GM19452 (cell line): ENCODE data around the gene MYO9A.
A peak's percentile ranks its signal among the peaks of the same experiment; 100 is the strongest.

Experiments used
- ATAC-seq: cut with Tn5 transposase; IDR thresholded peaks from one replicate; pipeline ENCODE4 v1.9.1; 2021; ENCODE audit not compliant: unreplicated experiment

MYO9A gene, protein sequence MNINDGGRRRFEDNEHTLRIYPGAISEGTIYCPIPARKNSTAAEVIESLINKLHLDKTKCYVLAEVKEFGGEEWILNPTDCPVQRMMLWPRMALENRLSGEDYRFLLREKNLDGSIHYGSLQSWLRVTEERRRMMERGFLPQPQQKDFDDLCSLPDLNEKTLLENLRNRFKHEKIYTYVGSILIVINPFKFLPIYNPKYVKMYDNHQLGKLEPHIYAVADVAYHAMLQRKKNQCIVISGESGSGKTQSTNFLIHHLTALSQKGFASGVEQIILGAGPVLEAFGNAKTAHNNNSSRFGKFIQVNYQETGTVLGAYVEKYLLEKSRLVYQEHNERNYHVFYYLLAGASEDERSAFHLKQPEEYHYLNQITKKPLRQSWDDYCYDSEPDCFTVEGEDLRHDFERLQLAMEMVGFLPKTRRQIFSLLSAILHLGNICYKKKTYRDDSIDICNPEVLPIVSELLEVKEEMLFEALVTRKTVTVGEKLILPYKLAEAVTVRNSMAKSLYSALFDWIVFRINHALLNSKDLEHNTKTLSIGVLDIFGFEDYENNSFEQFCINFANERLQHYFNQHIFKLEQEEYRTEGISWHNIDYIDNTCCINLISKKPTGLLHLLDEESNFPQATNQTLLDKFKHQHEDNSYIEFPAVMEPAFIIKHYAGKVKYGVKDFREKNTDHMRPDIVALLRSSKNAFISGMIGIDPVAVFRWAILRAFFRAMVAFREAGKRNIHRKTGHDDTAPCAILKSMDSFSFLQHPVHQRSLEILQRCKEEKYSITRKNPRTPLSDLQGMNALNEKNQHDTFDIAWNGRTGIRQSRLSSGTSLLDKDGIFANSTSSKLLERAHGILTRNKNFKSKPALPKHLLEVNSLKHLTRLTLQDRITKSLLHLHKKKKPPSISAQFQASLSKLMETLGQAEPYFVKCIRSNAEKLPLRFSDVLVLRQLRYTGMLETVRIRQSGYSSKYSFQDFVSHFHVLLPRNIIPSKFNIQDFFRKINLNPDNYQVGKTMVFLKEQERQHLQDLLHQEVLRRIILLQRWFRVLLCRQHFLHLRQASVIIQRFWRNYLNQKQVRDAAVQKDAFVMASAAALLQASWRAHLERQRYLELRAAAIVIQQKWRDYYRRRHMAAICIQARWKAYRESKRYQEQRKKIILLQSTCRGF (N-terminal part only)

DNA sequence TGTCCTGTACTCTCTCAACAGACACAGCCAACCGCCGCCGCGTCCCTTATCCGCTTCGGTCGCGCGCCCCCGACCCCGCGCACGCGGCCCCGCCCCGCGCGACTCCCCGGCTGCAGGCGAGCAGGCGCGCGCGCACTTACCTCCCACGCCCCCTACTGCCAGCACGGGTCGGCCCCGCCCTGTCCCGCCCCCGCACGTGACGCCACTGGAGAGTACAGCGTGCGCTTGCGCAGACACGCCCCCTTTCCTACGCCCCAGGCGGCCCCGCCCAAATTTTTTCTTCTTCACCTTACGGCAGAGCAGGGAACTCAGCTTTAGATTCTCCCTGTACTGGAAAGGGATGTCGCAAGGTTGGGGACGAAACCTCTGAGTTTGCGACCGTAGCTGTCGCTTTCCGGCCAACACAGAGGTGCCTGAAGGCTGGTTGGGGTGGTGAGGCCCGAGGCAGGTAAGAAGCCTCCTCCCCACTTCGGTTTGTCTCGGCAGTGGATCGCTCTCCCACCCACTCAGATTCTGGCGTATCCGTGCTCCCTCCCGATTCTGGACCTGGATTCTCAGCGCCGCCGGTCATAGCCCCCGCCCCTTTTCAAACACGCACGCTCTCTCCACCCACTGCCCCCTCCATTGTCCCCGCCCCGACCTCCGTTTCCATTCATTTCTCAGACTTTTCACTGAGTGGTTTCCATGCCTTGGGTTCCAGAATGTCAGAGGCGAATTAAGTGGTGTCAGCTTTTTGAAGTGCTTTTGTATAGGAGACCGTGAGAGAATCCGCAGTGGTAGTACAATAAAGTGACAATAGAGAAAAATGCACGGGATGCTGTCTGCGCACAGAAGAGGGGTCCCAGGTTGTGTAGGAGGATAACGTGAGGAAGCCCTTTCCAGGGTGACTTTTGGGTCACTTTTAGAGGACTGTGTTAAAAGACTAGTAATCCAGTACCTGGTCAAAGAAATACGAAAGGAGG is at the start of gene MYO9A, which contains the start of gene SENP8:
MYO9A (minus strand) TSS at position 134 of the 962 bp plus-strand sequence. CDS start 71,587 bp downstream, outside the sequence.
SENP8 (plus strand) TSS at position 387 of the 962 bp plus-strand sequence. CDS start 21,221 bp downstream, outside the sequence.
- ATAC-seq, result peak; percentile 57

DNA sequence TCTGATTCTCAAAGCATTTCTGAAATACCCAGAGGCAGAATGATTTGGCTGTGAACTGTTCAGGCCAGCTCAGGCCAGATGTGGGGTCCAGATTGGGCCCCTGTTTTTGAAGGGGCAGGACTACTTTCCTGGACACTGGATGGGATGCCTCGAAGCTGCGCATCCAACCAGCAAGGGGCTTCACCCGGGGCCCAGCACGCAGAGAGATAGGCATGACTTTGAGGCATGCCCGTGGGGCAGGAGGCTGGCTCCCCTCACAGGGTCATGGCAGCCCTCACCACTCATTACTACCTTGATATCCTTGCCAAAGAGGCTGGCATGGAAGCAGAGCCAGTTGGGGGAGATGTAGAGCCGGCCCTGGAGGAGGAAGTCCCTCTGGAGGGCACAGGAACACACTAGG is 49.5 kb upstream of the MYO9A start:
- ATAC-seq, result no peak

DNA sequence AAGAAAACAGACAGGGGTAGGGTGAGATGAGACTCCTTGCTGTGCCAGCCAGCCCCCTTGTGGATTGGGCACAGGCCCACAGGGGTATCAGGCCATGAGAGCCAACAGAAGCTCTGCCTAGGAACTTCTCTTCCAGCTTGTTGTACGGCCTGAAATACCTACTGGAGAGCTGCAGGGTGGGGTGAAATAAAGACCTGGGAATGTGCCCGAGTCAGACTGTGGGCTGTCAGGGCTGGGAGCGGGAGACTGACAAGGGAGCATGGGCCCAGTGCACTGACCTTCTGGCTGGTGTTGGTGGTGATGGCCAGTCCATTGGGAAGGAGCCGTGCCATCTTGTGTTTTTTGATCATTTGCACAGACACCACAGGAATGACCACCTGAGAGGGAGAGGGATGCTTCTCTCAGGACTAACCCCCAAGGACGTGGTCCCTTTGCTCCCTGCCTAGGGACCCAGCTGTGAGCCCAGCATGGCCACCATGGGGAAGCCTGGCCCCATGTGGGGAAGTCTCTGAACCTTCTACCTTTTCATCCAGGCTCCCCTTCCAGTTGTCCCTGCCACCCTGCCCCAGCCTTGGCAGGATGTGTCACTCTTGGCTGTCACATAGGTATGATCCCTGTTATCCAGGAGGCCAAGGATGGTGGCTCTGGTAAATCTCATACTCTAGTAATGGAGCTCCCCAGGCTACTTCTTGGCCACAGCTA is 48.9 kb upstream of the MYO9A start:
- ATAC-seq, result no peak

DNA sequence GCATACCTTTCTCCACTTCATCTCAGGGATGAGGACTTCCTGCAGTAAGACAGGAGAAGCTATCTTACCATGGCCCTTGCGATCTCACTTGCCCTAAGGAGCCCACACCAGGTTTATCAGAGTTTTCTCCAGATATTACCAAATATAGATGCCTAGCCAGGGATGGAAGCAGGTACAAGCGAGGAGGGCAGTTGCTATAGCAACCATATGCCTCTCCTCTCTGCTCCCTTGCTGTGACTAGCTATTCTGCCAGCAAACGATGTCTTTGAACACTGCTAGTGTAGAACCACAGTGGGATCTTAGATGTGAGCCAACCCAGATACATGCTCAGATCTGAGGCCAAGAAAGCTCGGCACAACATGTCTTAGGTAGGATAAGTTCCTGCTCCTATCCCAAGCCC is 45.8 kb upstream of the MYO9A start:
- no peak for ATAC-seq

DNA sequence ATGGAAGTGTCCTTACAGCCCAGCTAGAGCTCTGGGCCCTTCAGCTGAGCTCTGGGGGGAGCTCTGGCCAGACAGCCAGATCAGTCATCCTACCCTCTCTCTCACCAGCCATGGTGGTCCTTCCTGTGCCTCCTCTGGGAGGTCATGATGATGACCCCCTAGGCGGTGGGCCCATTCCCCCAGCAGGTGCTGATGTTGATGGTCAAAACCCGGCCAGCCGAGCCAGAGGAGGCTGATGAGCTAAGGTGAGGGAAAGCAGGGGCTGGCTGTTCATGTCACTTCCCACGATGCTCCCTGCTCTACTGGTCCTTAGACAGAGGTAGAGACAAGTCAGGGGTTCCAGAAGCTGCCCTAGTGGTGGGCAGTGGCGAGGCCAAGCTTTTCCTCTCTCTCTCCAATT is 44.6 kb upstream of the MYO9A start:
- no peak for ATAC-seq

DNA sequence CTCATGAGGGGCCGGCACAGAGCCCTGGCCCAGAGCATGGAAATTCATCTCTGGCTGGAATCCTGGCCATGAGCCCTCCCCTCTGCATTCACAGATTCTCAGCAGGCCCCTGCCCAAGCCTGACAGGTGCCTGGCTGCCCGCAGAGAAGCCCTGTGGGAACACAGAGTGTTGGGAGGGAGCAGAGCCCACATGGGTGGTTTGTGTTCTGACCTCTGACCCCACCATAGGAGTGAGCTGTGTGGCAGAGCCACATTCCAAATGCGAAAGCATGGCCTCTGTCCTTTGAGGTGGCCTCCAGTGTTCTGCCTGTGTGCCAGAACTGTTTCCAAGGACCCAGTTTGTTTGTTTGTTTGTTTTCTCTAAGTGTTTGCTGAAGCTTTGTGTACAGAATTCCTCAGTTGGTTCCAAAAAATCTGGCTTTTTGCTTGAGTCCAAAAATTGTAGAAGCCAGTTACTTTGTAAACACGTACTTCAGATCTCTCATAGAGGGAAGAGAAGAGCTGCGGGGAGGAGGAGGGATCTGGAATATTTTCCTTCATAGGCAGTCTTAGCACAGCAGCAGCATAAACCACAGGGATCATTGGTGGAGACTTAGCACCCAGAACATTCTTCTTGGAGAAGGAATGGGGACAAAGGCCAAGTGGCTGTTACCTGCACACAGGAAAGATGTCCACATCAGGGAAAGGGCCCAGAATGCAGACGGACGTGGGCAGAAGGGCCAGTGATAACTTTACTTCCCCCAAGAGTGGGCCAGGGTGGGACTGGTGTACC is 43.6 kb upstream of the MYO9A start:
- ATAC-seq, result no peak

DNA sequence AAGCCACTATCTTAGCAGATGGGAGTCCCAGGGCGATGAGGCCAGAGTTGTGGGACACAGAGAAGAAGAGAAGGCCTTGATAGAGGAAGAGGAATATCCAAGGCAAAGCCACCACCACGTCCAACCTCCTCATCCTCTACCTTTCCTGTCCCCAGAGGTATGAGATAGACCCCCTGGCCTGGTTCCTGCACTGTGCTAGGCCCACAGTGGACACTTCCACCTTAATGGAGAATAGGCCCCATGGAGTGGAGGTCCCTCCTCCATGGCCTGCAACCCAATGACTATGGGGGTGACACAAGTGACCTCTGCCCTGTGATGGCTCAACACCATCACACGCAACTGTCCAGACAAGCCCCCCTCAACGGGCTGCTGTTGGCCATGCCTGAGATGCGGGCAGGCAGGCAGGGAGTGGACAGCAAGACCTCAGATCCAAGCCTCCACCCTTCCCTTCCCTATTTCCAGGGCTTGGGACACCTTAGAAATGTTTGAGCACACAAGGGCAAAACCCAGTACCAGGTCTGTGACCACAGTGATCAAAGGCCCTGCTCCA is 42.8 kb upstream of the MYO9A start:
- no peak for ATAC-seq

DNA sequence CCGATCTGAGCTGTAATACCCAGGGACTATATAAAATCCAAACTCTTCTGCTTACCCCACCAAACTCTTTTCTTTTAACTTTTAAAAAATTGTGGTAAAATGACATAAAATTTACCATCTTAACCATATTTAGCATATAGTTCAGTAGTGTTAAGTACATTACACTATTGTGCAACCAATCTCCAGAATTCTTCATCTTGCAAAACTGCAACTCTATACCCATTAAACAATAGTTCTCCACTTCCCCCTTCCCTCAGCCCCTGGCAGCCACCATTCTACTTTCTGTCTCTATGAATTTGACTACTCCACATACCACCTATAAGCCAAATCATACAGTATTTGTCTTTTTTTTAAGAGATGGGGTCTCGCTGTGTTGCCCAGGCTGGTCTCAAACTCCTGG is 39.0 kb upstream of the MYO9A start:
- no peak for ATAC-seq

DNA sequence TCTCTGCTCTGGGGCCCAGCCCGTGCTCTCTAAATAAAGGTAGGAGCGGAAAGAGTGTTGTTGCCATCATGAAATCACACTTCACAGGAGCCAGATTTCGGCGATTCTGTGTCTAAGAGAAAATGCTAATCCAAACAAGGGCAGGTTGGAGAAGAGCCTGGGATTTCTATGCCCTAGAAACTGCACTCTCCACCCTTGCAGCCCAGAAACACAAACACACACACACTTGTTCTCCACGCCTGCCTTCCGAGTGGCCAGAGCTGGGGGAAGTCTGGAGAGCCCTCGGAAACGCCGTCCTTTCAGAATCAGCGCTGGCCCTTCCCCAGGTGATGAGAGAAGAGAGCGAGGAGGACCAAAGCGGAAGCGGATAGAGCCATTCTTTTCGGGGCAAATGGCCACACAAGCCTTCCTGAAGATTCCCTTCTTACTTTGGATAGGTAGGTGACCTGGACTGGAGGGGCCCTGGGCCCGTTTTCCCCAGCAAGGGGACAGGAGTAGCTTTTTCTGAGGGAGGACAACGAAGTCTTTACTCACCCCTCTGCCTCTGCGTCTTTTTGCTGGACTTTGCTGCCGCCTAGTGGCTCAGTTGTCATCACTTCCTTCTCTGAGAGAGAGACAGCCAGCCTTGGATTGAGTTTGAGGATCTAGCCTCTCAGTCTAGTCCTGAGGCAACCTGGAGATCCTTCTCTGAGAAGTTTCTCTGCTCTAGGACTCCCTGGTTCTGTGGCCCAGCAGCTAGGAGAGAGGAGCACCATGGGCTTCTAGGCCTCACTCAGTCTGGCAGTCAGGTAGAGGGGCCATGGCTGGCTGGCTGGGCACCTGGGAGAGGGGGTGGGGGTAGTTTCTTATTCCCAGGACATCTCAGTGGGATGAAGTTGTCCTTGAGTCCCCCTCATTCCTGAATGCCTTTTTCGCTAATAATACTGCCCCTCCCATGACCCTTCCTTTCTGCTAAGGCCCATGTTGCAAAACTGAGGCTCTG is 38.0 kb upstream of the MYO9A start:
- ATAC-seq, result no peak

DNA sequence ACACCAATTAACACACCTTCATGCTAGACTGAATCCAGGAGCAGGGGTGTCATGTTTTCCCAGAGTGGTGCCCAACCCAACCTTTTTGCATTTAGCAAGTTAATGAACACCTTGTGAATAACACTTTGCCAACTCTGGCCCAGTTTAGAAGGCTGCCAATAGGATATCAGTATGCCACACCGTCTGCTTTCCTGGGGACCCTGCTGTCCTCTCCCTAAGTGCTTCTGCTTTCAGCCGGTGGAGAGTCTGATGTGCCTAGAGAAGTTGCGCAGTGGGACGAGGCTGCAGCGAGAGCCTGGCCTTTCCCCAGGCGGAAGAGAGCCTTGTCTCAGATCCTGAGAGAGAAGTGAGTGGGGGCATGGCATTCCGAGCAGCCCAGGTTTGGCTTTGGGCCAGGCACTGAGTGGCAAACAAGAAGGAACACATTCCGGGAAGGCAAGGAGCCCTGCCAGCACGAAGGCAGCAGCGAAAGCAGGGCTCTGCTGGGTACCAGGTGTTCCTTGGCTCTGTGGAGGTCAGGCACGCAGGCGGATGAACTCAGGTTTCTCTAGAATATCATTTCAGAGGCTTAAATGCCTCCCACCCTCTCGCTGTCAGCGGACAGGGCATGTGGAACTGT is 37.2 kb upstream of the MYO9A start:
- ATAC-seq, result no peak

DNA sequence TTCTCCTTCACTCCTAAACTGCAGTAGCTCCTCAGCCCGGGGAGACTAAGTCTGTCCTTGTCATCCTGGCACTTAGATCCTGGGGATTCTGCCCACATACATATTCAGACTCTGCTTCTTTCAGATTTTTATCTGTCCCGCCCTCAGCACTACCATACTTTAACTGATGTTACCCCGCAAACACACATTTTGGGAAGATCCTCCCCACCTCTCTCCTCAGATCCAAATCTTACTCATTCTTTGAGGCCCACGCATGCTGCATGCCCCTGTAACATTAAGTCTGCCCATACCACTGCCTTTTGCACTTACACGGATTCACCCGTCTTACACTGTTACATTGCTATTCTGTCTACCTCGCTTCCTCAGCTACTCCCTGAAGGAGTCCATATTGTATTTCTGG is 36.4 kb upstream of the MYO9A start:
- no peak for ATAC-seq

DNA sequence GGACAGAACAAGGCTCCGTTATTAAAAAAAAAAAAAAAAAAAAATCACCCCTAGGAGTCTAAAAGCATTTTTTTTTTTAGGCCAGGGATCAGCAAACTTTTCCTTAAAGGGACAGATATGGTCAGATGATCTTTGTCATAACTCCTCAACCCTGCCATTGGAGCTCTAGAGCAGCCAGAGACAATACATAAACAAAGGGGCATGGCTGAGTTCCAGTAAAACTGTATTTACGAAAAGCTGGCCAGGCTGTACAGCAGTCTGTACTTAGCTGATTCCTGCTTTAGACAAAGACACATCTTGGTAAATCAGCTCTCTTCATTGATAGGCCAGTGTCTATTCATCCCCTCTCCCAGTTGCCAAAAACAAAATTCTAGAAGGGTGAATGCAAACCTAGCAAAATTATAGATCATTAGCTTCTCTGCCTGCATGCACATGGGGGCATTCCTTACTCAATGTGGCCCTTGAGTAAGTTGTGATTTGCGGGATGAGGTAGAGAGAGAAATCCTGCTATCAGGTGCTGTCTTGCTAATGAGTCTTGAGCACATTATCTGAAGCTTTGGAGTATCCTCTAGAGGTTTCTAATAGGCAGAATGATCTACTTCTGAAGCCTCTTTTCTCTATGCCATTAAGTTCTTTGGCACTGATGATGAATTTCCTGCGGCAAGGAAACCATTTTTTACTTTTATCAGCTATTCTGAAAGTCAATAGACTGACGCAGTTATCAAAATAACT is 35.5 kb upstream of the MYO9A start:
- ATAC-seq, result no peak

DNA sequence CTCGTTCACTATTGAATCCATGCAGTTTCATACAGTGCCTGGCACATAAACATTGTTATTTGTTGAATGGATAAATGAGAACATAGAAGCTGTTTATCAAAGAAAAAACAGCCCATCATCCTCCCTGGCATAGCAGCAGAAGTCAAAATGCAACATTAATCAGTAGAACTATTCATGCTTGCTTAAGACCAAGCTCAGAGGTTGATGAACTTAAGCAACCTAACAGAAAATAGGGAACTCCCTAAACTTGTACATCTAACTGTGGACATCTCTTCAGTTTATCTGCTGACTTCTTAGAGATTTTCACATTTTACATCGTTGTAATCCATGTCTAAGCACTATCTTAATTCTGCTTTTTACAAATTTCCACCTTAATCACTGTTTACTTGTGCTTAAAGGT is 29.5 kb upstream of the MYO9A start:
- ATAC-seq, result no peak

DNA sequence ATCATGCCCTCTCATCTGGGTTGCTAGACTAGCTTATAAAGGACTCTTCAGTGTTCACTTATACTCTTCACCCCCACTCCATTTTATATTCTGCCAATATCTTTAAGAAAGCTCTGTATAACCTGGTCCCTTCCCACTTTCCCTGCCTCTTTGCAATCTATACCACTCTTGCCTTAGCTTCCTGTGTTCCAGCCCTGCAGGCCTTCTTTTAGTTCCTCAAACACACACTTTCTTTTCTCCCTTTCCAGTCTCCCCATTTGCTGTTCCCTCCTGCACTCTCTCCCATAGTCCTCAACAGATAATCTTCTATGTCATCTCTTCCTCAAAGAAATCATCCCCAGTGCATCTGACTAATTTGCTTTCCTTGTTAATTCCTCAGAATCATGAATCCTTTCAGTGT is 29.0 kb upstream of the MYO9A start:
- ATAC-seq, result no peak

DNA sequence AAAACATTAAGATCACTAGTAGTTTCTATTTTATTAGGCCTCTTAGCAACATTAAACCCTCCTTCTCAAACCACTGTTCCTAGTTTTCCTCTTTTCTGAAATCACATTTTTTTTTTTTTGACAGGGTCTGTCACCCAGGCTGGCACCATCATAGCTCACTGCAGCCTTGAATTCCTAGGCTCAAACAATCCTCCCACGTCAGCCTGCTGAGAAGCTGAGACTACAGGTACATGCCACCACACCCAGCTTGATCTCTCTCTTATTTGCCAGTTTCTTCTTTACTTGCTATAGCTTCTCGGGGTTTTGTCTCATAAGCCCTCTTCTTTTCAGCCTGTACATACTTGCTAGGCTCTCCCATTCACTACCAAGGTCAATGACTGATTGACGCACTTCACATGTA is 28.3 kb upstream of the MYO9A start:
- ATAC-seq, result no peak
